Astrocyte (in vitro differentiated cells and primary cell): ENCODE data around the gene ZNF440.

Experiments used
- CTCF ChIP-seq: IDR thresholded peaks from 2 replicates; pipeline ENCODE4 v1.5.1; 2011; ENCODE audit warnings: low read depth, mild to moderate bottlenecking, inconsistent platforms, low read length, moderate library complexity; ENCODE audit not compliant: insufficient read depth
- EZH2 ChIP-seq: IDR thresholded peaks from 2 replicates; pipeline ENCODE4 v1.6.1; 2012; ENCODE audit warnings: mild to moderate bottlenecking, low read length, inconsistent platforms; ENCODE audit not compliant: insufficient read depth

GRCh38 chr19:11861301-11861700, 47.2 kb downstream of the ZNF440 start:
- TF ChIP-seq EZH2: no peak
- TF ChIP-seq CTCF: no peak
